ENCODE results near the gene RBMS1. TPM values are rescaled to one million over a fixed set of nuclear protein-coding genes. Genes with fewer than 3 reads are reported as not detected.
"Not testable (repeated sequence)": the region's sequence is repeated elsewhere in the genome, so short reads cannot be mapped to it uniquely, and the experiment has no call there.

The RBMS1 gene
- total RNA-seq, 1 donor from 2014 or later: 53.0 TPM

GRCh38 chr2:160423126-160423525 is 70.5 kb downstream of the RBMS1 start:
- DNase-seq (no peak), ATAC-seq (ENCODE audit: poor library complexity) (no peak)
- intact Hi-C loops (cut with DNase I): no loop called here

DNA sequence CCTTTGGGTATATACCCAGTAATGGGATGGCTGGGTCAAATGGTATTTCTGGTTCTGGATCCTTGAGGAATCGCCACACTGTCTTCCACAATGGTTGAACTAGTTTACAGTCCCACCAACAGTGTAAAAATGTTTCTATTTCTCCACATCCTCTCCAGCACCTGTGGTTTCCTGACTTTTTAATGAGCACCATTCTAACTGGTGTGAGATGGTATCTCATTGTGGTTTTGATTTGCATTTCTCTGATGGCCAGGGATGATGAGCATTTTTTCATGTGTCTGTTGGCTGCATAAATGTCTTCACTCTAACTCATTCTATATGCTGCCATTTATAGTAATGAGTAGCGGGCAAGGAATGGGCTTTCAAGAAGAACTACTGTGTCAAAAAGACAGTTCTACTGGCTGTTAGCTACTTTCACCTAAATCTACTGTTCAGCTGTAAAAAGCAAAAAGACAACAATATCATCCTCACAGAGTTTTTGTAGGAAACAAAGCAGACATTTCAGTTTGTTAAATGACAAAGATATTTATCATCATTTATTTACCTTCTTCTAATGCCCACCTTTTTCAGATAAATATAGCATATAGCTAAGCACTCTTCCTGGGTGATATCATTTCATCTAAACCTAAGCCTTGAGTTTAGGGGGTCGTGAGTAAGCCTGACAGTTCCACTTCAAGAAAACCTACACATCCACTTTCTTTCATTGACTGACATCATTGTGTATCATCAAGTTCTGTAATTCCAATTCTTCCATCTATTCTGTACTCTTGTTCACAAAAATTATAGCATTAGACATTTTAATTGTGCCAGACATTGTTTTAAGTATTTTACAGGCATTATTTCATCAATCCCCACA is 71.7 kb downstream of the RBMS1 start:
- ATAC-seq (ENCODE audit: poor library complexity); DNase-seq; intact Hi-C loops (cut with DNase I): not testable (repeated sequence)

DNA sequence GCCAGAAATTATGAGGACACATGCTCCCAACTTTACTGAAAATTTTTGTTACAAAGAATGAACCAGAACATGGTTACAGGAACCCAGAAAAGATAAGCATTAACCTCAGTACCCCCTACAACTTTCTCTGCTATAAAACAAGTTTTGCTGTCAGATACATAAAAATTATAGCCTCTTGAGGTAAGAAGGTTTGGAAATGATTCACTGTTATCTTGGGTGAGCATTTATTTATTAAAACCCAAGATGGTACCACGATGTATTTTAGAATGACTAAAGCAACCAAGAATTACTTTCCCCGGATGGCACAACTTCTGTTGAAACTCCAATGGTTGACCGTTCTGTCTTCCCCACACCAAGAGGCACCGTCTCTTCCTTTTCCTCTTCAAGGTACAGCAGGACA is 72.9 kb downstream of the RBMS1 start:
- intact Hi-C loops (cut with DNase I): no loop called here
- ATAC-seq (ENCODE audit: poor library complexity): no peak
- DNase-seq: no peak

- intact Hi-C loops (cut with DNase I): no loop called here
- ATAC-seq (ENCODE audit: poor library complexity): peak; percentile 87
- no peak for DNase-seq
These were observed 73.7 kb downstream of the RBMS1 start for GRCh38 chr2:160419776-160420505.

- intact Hi-C loops (cut with DNase I): no loop called here
- no peak for DNase-seq
These were observed 74.8 kb downstream of the RBMS1 start for GRCh38 chr2:160418853-160419252.

DNA sequence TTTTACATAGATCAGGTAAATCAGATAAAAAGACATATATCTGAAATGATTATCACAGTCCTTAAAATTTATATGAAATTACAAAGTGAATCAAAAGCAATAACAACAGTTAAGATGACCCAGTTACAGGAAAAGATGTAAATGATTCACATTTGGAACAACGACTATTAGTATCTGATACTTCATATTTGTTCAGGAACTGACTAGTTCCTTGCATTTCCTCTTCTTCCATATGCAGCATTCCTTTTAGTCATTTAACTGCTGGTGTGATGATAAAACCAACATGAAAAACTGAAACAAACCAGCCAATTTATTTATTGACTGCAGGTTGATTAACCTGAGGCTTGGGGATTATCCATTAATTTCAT is 75.2 kb downstream of the RBMS1 start:
- no peak for DNase-seq
- intact Hi-C loops (cut with DNase I): no loop called here
- no peak for ATAC-seq (ENCODE audit: poor library complexity)

More at GRCh38 chr2:160418853-160419252, 74.8 kb downstream of the RBMS1 start:
- ATAC-seq (ENCODE audit: poor library complexity): no peak

GRCh38 chr2:160417745-160418397 is 75.7 kb downstream of the RBMS1 start:
- intact Hi-C loops (cut with DNase I): no loop called here
- ATAC-seq (ENCODE audit: poor library complexity) (no peak), DNase-seq (no peak)

GRCh38 chr2:160415991-160416390 is 77.6 kb downstream of the RBMS1 start:
- no peak for ATAC-seq (ENCODE audit: poor library complexity)
- intact Hi-C loops (cut with DNase I): no loop called here

DNA sequence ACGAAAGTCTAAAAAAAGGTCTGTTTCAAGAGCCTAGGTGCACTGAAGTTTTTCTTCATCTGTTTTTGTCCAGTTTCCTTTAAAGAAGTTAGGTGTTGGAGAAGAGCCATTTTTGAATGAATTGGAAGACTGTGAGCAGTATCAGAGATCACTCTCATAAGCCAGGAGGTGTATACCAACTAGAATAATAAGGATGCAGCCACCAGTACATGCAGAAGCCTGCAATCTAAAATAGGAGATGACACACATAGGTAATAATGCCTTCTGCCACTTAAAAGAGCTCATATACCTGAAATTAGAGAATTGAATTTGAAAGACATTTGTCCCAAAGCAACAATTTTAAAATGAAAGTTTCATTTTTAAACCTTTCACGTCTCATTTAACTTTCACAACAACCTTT is 81.7 kb downstream of the RBMS1 start:
- no peak for DNase-seq
- ATAC-seq (ENCODE audit: poor library complexity): no peak
- intact Hi-C loops (cut with DNase I): no loop called here

More at GRCh38 chr2:160415991-160416390, 77.6 kb downstream of the RBMS1 start:
- DNase-seq: no peak

- DNase-seq (no peak), ATAC-seq (ENCODE audit: poor library complexity) (no peak)
- intact Hi-C loops (cut with DNase I): no loop called here
These were observed 82.4 kb downstream of the RBMS1 start for GRCh38 chr2:160411167-160411566.

DNA sequence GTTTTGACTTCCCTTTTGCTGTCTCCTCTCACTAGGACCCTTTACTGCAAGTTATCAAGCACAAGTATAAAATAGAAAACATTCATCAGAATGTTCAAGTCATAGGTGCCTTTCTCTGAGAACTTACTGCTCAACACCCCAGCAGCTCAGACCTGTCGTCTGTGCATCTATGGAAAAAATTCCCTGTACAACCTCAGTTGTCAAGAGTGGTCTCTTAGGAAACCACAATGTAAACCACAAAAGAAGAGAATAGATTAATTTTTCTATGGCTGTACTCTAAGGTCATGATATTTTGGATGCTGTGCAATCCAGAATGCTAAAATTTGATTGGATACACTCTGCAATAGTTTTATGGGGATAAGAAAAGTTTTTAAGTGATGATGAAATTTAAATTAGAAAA is 84.1 kb downstream of the RBMS1 start:
- intact Hi-C loops (cut with DNase I): loop anchor here (5.0 to 10.0 kb wide), 2 partner anchors 83 to 85 kb away; partner anchors contain the start of gene RBMS1
- DNase-seq (no peak), ATAC-seq (ENCODE audit: poor library complexity) (no peak)

DNA sequence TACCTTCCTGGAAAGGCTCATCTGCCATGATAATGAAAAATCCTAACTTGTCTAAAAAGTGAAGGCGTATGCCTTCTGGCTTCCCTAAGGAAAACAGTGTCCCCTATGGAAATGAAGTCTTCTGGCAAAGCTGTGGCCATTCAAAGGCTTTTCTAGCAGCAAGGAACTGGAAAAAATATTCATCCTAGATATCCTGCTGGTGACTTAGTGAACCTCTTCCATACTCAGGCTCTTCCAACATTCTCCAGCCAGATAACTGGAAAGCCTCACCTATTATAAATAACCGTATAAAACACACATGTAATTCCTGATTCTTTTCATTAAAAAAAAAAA is 84.7 kb downstream of the RBMS1 start:
- DNase-seq (no peak), ATAC-seq (ENCODE audit: poor library complexity) (no peak)
- intact Hi-C loops (cut with DNase I): loop anchor here (5.0 to 10.0 kb wide), 2 partner anchors 83 to 84 kb away; partner anchors contain the start of gene RBMS1

DNA sequence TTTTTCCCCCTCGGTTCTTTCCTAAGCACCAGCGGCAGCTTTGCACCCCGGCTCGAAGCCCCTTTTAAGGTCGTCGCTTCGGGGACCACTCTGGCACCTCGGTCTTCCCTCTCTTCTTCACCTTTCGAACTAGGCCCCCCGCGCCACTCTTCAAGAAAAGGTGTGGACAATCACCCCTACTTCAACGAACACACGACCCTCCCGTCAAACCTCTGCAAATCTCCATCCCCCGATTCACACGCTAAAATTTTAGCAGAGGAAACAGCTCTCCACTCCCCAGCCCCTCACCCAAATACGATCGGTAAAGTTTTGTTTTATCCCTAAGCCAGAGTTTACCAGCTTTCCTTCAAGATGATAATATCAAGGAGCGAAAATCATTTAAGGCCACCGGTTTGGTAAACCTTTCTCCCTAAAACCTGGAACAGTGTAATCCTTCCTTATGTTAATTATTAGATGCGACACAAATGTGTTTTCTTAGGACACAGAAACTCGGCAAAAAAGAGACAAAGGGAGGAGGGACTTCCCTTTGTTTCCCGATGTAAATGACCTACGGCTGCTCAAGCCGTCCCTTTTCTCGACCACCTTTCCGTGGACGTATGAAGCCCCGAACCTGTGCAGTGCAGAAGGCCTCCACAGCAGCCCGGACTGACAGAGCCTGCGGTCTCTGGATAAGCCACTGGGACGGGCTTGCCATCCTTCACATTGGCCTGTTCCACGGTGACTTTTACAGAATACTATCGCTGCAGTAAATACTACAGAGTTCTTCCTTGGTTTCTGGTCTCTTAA is 85.2 kb downstream of the RBMS1 start:
- ATAC-seq (ENCODE audit: poor library complexity) (no peak), DNase-seq (no peak)
- intact Hi-C loops (cut with DNase I): loop anchor here (5.0 to 10.0 kb wide), 2 partner anchors 84 kb away; partner anchors contain the start of gene RBMS1

- DNase-seq (peak; percentile 80), ATAC-seq (ENCODE audit: poor library complexity) (peak; percentile 86)
- intact Hi-C loops (cut with DNase I): loop anchor here (5.0 to 10.0 kb wide), 2 partner anchors 83 to 85 kb away; partner anchors contain the start of gene RBMS1
These were observed 86.0 kb downstream of the RBMS1 start for GRCh38 chr2:160407393-160408172.

GRCh38 chr2:160406591-160407392 is 86.8 kb downstream of the RBMS1 start:
- ATAC-seq (ENCODE audit: poor library complexity) (peak; percentile 45), DNase-seq (peak; percentile 80)
- intact Hi-C loops (cut with DNase I): loop anchor here (5.0 to 10.0 kb wide), 2 partner anchors 82 to 86 kb away; partner anchors contain the start of gene RBMS1

DNA sequence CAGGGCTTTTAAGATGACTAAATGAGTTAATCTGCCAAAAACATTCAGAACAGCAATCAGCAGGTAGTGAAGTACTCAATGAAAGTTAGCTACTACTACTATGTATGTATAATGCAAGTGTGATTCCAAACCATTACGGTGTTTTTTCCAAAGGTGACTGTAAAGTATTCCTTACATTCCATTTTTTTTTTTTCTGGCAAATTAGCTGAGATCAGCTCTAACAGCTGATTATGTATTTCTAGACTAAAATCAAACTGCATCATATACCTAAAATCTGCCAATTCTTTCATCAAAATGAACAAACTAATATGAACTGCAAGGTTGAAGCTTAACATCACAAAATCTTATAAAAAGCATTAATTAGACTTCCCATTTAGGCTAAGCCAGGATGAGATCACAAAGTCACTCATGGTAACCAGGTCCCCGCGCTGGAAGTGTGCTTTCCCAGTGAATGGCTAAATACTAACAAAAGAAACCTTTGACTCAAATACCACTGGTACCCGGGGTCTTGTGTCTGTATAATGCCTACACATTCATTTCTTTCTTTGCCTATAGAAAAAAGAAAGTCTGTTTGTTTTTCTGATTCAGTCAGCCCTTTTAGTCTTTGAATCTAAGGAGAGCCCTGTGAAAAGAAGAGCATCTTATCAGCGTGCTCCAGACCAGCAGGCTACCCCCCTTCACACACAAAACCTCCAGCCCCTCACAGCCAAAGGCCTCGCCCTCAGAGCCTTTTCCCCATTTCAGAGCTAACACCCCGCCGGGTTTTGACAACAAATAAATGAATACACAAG is 88.3 kb downstream of the RBMS1 start:
- intact Hi-C loops (cut with DNase I): loop anchor here (5.0 to 10.0 kb wide), 2 partner anchors 80 to 87 kb away; partner anchors contain the start of gene RBMS1
- DNase-seq: no peak
- ATAC-seq (ENCODE audit: poor library complexity): no peak

Data from Right ventricle myocardium superior (tissue), 1 donor.